HL-60 (cell line): ENCODE results near the gene KCNA4.

ENCODE experiments used
- CTCF ChIP-seq: IDR thresholded peaks from one replicate; pipeline ENCODE4 v1.5.1; 2011; ENCODE audit warnings: low read length, control low read depth, inconsistent platforms; ENCODE audit not compliant: insufficient read depth
- GABPA ChIP-seq: IDR thresholded peaks from 2 replicates; pipeline ENCODE4 v1.6.1; 2012; ENCODE audit warnings: low read depth
- POLR2AphosphoS5 ChIP-seq: IDR thresholded peaks from 2 replicates; pipeline ENCODE4 v1.6.1; 2012; ENCODE audit warnings: low read depth
- SPI1 ChIP-seq: IDR thresholded peaks from 2 replicates; pipeline ENCODE4 v1.6.1; 2012; ENCODE audit warnings: low read depth, mild to moderate bottlenecking, borderline replicate concordance

GRCh38 chr11:30015725-30016412, 961 bp downstream of the KCNA4 start:
- TF ChIP-seq POLR2AphosphoS5 (no peak), CTCF (no peak), SPI1 (no peak), GABPA (no peak)
